HepG2 (cell line): ENCODE measurements around the gene DPEP1. TPM values are rescaled to one million over a fixed set of nuclear protein-coding genes. Genes with fewer than 3 reads are reported as not detected.

Source experiments
- ATAC-seq: fragments of 200-7000 bp; cut with Tn5 transposase; 3 replicates; pipeline ENCODE4 v1.9.1; 2020; ENCODE audit warnings: mild to moderate bottlenecking, moderate library complexity
- BruUV-seq: library from RNA; stranded (reverse); fragments of 400-500 nt; replicated peaks from 2 replicates; lab custom pipeline; 2021; lab: Mats Ljungman, UMichigan
- CTCF ChIA-PET: fragments of 300-600 bp; formaldehyde crosslinking; extraction: SDS; loops from one replicate; lab custom pipeline; 2021; ENCODE audit warnings: low total read pairs, inconsistent platforms, low intra/inter-chr PET ratio; lab: Yijun Ruan, JAX
- POLR2A ChIA-PET: fragments of 350-600 bp; sonication (Branson Sonifier 250); formaldehyde crosslinking; loops from one replicate; lab custom pipeline; 2020; ENCODE audit warnings: antibody characterized with exemption, inconsistent platforms; lab: Yijun Ruan, JAX
- DNase-seq: peaks from one replicate; pipeline ENCODE4 v3.0.0-alpha.2; 2015; ENCODE audit warnings: low spot score
- FAIRE-seq: peaks from 3 replicates; lab custom pipeline; 2011; peaks lifted over from hg19 to GRCh38; lab: Jason Lieb, UNC
- H2AFZ ChIP-seq: one replicate; pipeline ENCODE4 v1.6.1; 2011; ENCODE audit warnings: low read length, inconsistent platforms
- H3K27ac ChIP-seq: fragments of 300-600 bp; 3 replicates; pipeline ENCODE4 v1.8.0; 2011; ENCODE audit warnings: mixed run types, mild to moderate bottlenecking, mixed read lengths, low read length, inconsistent platforms; ENCODE audit not compliant: insufficient read depth; ENCODE audit errors: extremely low read length
- H3K27me3 ChIP-seq, 2 experiments: fragments of 200-600 bp in 1 of 2; 2 replicates in 1 of 2; 3 replicates in 1 of 2; pipeline versions ENCODE4 v1.6.0 to v1.8.0; 2011; ENCODE audit warnings: low read length in 2 of 2, mild to moderate bottlenecking in 2 of 2, moderate library complexity in 2 of 2, inconsistent platforms in 1 of 2; ENCODE audit not compliant: insufficient read depth in 2 of 2, control insufficient read depth in 1 of 2
- H3K36me3 ChIP-seq, 2 experiments: fragments of 200-600 bp in 1 of 2; replicated peaks in 1 of 2; 2 replicates in 1 of 2; 3 replicates in 1 of 2; pipeline versions ENCODE4 v1.5.1 to v1.8.0; 2011; ENCODE audit warnings: low read length in 2 of 2, inconsistent platforms in 1 of 2; ENCODE audit not compliant: insufficient read depth in 2 of 2, control insufficient read depth in 1 of 2
- H3K4me1 ChIP-seq: 2 replicates; pipeline ENCODE4 v1.5.1; 2012; ENCODE audit warnings: low read length, inconsistent platforms; ENCODE audit not compliant: insufficient read depth
- H3K4me2 ChIP-seq: 2 replicates; pipeline ENCODE4 v1.6.0; 2011; ENCODE audit warnings: low read depth, low read length, inconsistent platforms
- H3K4me3 ChIP-seq, 3 experiments: fragments of 200-600 bp in 1 of 3; sonication (generic), shearing (Covaris generic) in 1 of 3; replicated peaks in 1 of 3; 2 replicates each; pipeline ENCODE4 v1.5.1; 2011 to 2016; ENCODE audit warnings: low read length in 3 of 3, inconsistent platforms in 2 of 3, low read depth in 2 of 3, mild to moderate bottlenecking in 2 of 3, control low read depth in 1 of 3, mixed read lengths in 1 of 3; ENCODE audit not compliant: insufficient read depth in 1 of 3
- H3K79me2 ChIP-seq: one replicate; pipeline ENCODE4 v1.6.1; 2011; ENCODE audit warnings: low read length, inconsistent platforms; ENCODE audit not compliant: insufficient read depth
- H3K9ac ChIP-seq: 2 replicates; pipeline ENCODE4 v1.6.0; 2011; ENCODE audit warnings: mild to moderate bottlenecking, low read depth, low read length, inconsistent platforms; ENCODE audit not compliant: insufficient read depth
- H3K9me3 ChIP-seq: 2 replicates; pipeline ENCODE4 v1.5.1; 2012; ENCODE audit warnings: mild to moderate bottlenecking, low read length
- H4K20me1 ChIP-seq: 2 replicates; pipeline ENCODE4 v1.6.0; 2011; ENCODE audit warnings: inconsistent platforms, mild to moderate bottlenecking, low read length, moderate library complexity; ENCODE audit not compliant: insufficient read depth
- RFXAP ChIP-seq: sonication (generic); formaldehyde crosslinking; IDR thresholded peaks from 2 replicates; pipeline ENCODE4 v1.4.0; 2020; ENCODE audit warnings: missing genetic modification reagents, borderline replicate concordance
- ZNF180 ChIP-seq: sonication (generic); formaldehyde crosslinking; IDR thresholded peaks from 2 replicates; pipeline ENCODE4 v1.4.0; 2020; ENCODE audit warnings: low read depth, missing genetic modification reagents, borderline replicate concordance
- WGBS: methylation state at CpG from one replicate; pipeline ENCODE4 v1.1.6; 2017; ENCODE audit warnings: low lambda C conversion rate; 5-methylcytosine and 5-hydroxymethylcytosine counted together
- in situ Hi-C: cut with HindIII; loops from 2 replicates; pipeline ENCODE4 v1.10.0; 2017; ENCODE audit warnings: low pct_unique_long_range_greater_than_20kb; ENCODE audit not compliant: extremely low pct_ligation_motif_present
- intact Hi-C: fragments of 100-400 bp; cut with micrococcal nuclease; formaldehyde crosslinking; loops from one replicate; pipeline ENCODE4 v1.10.0; 2022; ENCODE audit not compliant: unreplicated experiment
- polyA plus RNA-seq, 8 experiments: library from polyadenylated mRNA; depleted of rRNA in 3 of 8; stranded (reverse) in 7 of 8; unstranded in 1 of 8; fragments of >200 nt; fragmentation: Illumina TruSeq in 4 of 8; extraction: Trizol in 4 of 8; gene quantifications; 2 replicates each; pipeline versions ENCODE4 v1.2.1 to v1.2.3, GENCODE V29; 2011 to 2016; ENCODE audit warnings: low read depth in 4 of 8, missing spikeins in 1 of 8, mixed read lengths in 1 of 8; ENCODE audit not compliant: insufficient read depth in 1 of 8
- total RNA-seq, 5 experiments: library from RNA; depleted of rRNA; stranded (reverse); fragments of >200 nt; fragmentation: Illumina TruSeq; extraction: Trizol; gene quantifications; 2 replicates each; pipeline ENCODE4 v1.2.3, GENCODE V29; 2016; ENCODE audit warnings: low read depth in 1 of 5
- TF ChIP-seq, protein P1 (sequence below): sonication (generic); formaldehyde crosslinking; IDR thresholded peaks from 2 replicates; pipeline ENCODE4 v1.5.0; 2020; ENCODE audit warnings: mild to moderate bottlenecking, missing genetic modification reagents, borderline replicate concordance

The DPEP1 gene
- total and polyA plus RNA-seq, 2 of the 13 experiments (the other 11 are each of a cell fraction or from before 2014, with no cell fraction given): 37.6 to 52.2 TPM

DNA sequence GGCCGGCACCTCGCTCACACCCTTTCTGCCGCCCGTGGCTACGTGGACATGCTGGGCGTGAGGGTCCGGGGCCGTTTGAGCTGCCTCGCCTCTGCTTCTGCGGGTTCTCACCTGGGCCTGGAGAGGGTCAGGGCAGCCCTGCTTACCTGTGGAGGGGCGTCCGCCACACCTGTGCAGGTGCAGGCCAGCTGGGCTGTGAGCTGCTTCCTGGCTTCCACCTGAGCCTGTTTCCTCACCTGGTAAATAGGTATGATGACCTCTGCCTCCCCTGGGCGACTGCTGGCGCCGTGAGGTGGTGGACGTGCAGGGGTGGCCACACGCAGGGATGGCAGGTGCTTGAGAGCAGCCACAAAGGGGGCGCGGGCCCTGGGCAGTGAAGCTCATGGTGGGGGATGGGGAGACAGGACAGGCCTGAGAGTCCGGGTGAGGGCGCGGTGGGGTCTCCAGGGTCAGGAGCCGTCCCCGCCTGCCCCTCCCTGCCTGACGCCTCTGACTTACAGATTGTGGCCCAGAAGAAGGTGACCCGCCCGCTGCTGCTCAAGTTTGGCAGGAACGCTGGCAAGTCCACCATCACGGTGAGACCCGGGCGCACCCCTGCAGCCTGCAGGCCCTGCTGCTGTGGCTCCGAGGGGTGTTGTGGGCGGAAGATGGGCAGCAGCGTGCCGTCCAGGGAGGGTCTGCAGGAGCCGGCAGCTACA is 30.1 kb upstream of the DPEP1 start:
- Histone ChIP-seq H3K9ac (no peak overlapping the region), H3K27me3 (peaks cover 0 to 27% of the 10 kb centered on the region in 2 experiments; a peak in 3 of 5 replicates), H3K4me1 (peaks cover 39% of the 10 kb centered on the region), H3K27ac (no peak overlapping the region), H2AFZ (no peak overlapping the region), H3K4me2 (no peak overlapping the region), H3K36me3 (no peaks in the 10 kb centered on the region), H3K4me3 (no peak overlapping the region), H3K9me3 (no peaks in the 10 kb centered on the region), H3K79me2 (no peaks in the 10 kb centered on the region), H4K20me1 (no peaks in the 10 kb centered on the region)
- no peak for DNase-seq
- intact Hi-C loops: no loop called here
- POLR2A ChIA-PET: interaction anchor here (2.2 kb wide), 1 partner anchor 11 kb away, joined by 10 read pairs; no protein-coding TSS in a partner anchor
- in situ Hi-C loops: no loop called here
- TF ChIP-seq, protein P1, sequence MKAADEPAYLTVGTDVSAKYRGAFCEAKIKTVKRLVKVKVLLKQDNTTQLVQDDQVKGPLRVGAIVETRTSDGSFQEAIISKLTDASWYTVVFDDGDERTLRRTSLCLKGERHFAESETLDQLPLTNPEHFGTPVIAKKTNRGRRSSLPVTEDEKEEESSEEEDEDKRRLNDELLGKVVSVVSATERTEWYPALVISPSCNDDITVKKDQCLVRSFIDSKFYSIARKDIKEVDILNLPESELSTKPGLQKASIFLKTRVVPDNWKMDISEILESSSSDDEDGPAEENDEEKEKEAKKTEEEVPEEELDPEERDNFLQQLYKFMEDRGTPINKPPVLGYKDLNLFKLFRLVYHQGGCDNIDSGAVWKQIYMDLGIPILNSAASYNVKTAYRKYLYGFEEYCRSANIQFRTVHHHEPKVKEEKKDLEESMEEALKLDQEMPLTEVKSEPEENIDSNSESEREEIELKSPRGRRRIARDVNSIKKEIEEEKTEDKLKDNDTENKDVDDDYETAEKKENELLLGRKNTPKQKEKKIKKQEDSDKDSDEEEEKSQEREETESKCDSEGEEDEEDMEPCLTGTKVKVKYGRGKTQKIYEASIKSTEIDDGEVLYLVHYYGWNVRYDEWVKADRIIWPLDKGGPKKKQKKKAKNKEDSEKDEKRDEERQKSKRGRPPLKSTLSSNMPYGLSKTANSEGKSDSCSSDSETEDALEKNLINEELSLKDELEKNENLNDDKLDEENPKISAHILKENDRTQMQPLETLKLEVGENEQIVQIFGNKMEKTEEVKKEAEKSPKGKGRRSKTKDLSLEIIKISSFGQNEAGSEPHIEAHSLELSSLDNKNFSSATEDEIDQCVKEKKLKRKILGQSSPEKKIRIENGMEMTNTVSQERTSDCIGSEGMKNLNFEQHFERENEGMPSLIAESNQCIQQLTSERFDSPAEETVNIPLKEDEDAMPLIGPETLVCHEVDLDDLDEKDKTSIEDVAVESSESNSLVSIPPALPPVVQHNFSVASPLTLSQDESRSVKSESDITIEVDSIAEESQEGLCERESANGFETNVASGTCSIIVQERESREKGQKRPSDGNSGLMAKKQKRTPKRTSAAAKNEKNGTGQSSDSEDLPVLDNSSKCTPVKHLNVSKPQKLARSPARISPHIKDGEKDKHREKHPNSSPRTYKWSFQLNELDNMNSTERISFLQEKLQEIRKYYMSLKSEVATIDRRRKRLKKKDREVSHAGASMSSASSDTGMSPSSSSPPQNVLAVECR (CRISPR knock-in tag): 0 out of 2 replicates have a peak, but pooled peaks have one; percentile 9
- TF ChIP-seq RFXAP (CRISPR knock-in tag): no peak
- no peak for TF ChIP-seq ZNF180 (CRISPR knock-in tag)
- CTCF ChIA-PET: no interaction called here
- no TSS peak for BruUV-seq
- 69% methylated on average over 27 of the region's 36 CpGs for WGBS
- ATAC-seq: no peak
- no peak for FAIRE-seq
